Renal pelvis (tissue), 12 donors: ENCODE data around the gene POU5F2. TPM values are rescaled to one million over a fixed set of nuclear protein-coding genes. Genes with fewer than 3 reads are reported as not detected.

Source experiments
- DNase-seq: peaks from one replicate; pipeline ENCODE4 v3.0.0-alpha.2; 2013
- long read RNA-seq, 16 experiments: transcript quantifications; one replicate each; lab custom pipeline, GENCODE V29; 2026
- polyA plus RNA-seq, 3 donors: library from polyadenylated mRNA; unstranded; fragments of 120-200 nt; gene quantifications; one replicate each; pipeline ENCODE4 v1.2.1, GENCODE V29; 2013; ENCODE audit not compliant: insufficient read length in 3 of 3

POU5F2 gene
- under 1 TPM; 0.04 to 0.10 (median 0.06) TPM for polyA plus RNA-seq
- long read RNA-seq, donor 1, full-length matches to known transcripts = 2 of 2 reads
- long read RNA-seq, donor 1, partial matches to known transcripts = 0 of 2 reads
- long read RNA-seq, donor 1, other reads (novel, unspliced or antisense) = 0 of 2 reads
- long read RNA-seq, donor 2 = 0 reads
- long read RNA-seq, donor 3, full-length matches to known transcripts = 1 of 1 reads
- long read RNA-seq, donor 3, partial matches to known transcripts = 0 of 1 reads
- long read RNA-seq, donor 3, other reads (novel, unspliced or antisense) = 0 of 1 reads
- long read RNA-seq, donor 4, full-length matches to known transcripts = 2 of 2 reads
- long read RNA-seq, donor 4, partial matches to known transcripts = 0 of 2 reads
- long read RNA-seq, donor 4, other reads (novel, unspliced or antisense) = 0 of 2 reads
- long read RNA-seq, donor 5 = 0 reads
- long read RNA-seq, donor 6, full-length matches to known transcripts = 1 of 1 reads
- long read RNA-seq, donor 6, partial matches to known transcripts = 0 of 1 reads
- long read RNA-seq, donor 6, other reads (novel, unspliced or antisense) = 0 of 1 reads
- long read RNA-seq, donor 7, full-length matches to known transcripts = 1 of 1 reads
- long read RNA-seq, donor 7, partial matches to known transcripts = 0 of 1 reads
- long read RNA-seq, donor 7, other reads (novel, unspliced or antisense) = 0 of 1 reads
- long read RNA-seq, donor 8, full-length matches to known transcripts = 2 of 2 reads
- long read RNA-seq, donor 8, partial matches to known transcripts = 0 of 2 reads
- long read RNA-seq, donor 8, other reads (novel, unspliced or antisense) = 0 of 2 reads
- long read RNA-seq, donor 9, full-length matches to known transcripts = 2 of 2 reads
- long read RNA-seq, donor 9, partial matches to known transcripts = 0 of 2 reads
- long read RNA-seq, donor 9, other reads (novel, unspliced or antisense) = 0 of 2 reads
- long read RNA-seq, donor 10, full-length matches to known transcripts = 1 of 1 reads
- long read RNA-seq, donor 10, partial matches to known transcripts = 0 of 1 reads
- long read RNA-seq, donor 10, other reads (novel, unspliced or antisense) = 0 of 1 reads
- long read RNA-seq, donor 11, full-length matches to known transcripts = 9 of 9 reads
- long read RNA-seq, donor 11, partial matches to known transcripts = 0 of 9 reads
- long read RNA-seq, donor 11, other reads (novel, unspliced or antisense) = 0 of 9 reads
- long read RNA-seq, donor 12 = 0 reads
- long read RNA-seq, donor 13 = 0 reads
- long read RNA-seq, donor 14, full-length matches to known transcripts = 4 of 4 reads
- long read RNA-seq, donor 14, partial matches to known transcripts = 0 of 4 reads
- long read RNA-seq, donor 14, other reads (novel, unspliced or antisense) = 0 of 4 reads
- long read RNA-seq, donor 15 = 0 reads
- long read RNA-seq, donor 16, full-length matches to known transcripts = 2 of 2 reads
- long read RNA-seq, donor 16, partial matches to known transcripts = 0 of 2 reads
- long read RNA-seq, donor 16, other reads (novel, unspliced or antisense) = 0 of 2 reads

- DNase-seq = no peak
Measured at GRCh38 chr5:93741136-93741811, at the start of gene POU5F2. Gene POU5F2 (minus strand): TSS chr5:93741600. CDS start chr5:93741563, 37 bp downstream.

GRCh38 chr5:93790401-93790800, 49.0 kb upstream of the POU5F2 start:
- DNase-seq = no peak

GRCh38 chr5:93789173-93790067, 48.0 kb upstream of the POU5F2 start:
- no peak for DNase-seq

GRCh38 chr5:93787598-93787997, 46.2 kb upstream of the POU5F2 start:
- no peak for DNase-seq

- no peak for DNase-seq
Measured at GRCh38 chr5:93785475-93785874, 44.1 kb upstream of the POU5F2 start.

GRCh38 chr5:93782978-93783377, 41.6 kb upstream of the POU5F2 start:
- no peak for DNase-seq

- no peak for DNase-seq
Measured at GRCh38 chr5:93777620-93778019, 36.2 kb upstream of the POU5F2 start.

GRCh38 chr5:93756372-93756771, 15.0 kb upstream of the POU5F2 start:
- no peak for DNase-seq

GRCh38 chr5:93755716-93756115, 14.3 kb upstream of the POU5F2 start:
- no peak for DNase-seq

GRCh38 chr5:93748875-93749397, 7.5 kb upstream of the POU5F2 start:
- DNase-seq = no peak

- DNase-seq = no peak
Measured at GRCh38 chr5:93746406-93747056, 5.1 kb upstream of the POU5F2 start.

GRCh38 chr5:93736284-93736683, 5.1 kb downstream of the POU5F2 start:
- DNase-seq = no peak

- DNase-seq = no peak
Measured at GRCh38 chr5:93735378-93735777, 6.0 kb downstream of the POU5F2 start.

GRCh38 chr5:93731987-93732386, 9.4 kb downstream of the POU5F2 start:
- DNase-seq = no peak

GRCh38 chr5:93726595-93726994, 14.8 kb downstream of the POU5F2 start:
- no peak for DNase-seq

- DNase-seq = no peak
Measured at GRCh38 chr5:93724791-93725190, 16.6 kb downstream of the POU5F2 start.

GRCh38 chr5:93723681-93724080, 17.7 kb downstream of the POU5F2 start:
- no peak for DNase-seq

GRCh38 chr5:93723005-93723404, 18.4 kb downstream of the POU5F2 start:
- no peak for DNase-seq

GRCh38 chr5:93722588-93722987, 18.8 kb downstream of the POU5F2 start:
- DNase-seq = no peak
